GM21576 (cell line): Measurements from ENCODE around the gene LRIG1.

ENCODE experiments used
- ATAC-seq: cut with Tn5 transposase; IDR thresholded peaks from one replicate; pipeline ENCODE4 v1.9.1; 2021; ENCODE audit warnings: mild to moderate bottlenecking, moderate library complexity; ENCODE audit not compliant: unreplicated experiment

Gene LRIG1

GRCh38 chr3:66404903-66405700 is 95.7 kb downstream of the LRIG1 start:
- no peak for ATAC-seq

- ATAC-seq, result no peak
These were observed 96.6 kb downstream of the LRIG1 start for GRCh38 chr3:66404197-66404596.

- ATAC-seq, result no peak
These were observed 97.4 kb downstream of the LRIG1 start for GRCh38 chr3:66403323-66403990.

- no peak for ATAC-seq
These were observed 98.1 kb downstream of the LRIG1 start for GRCh38 chr3:66402596-66403290.

GRCh38 chr3:66401675-66402491 is 98.9 kb downstream of the LRIG1 start:
- ATAC-seq, result no peak

- ATAC-seq, result no peak
These were observed 99.7 kb downstream of the LRIG1 start for GRCh38 chr3:66401157-66401550.

GRCh38 chr3:66400411-66401156 is 100.2 kb downstream of the LRIG1 start:
- ATAC-seq, result no peak

GRCh38 chr3:66399529-66400232 is 101.1 kb downstream of the LRIG1 start:
- no peak for ATAC-seq

- ATAC-seq, result no peak
These were observed 102.4 kb downstream of the LRIG1 start for GRCh38 chr3:66398228-66399025.

- ATAC-seq, result no peak
These were observed 103.1 kb downstream of the LRIG1 start for GRCh38 chr3:66397745-66398144.

GRCh38 chr3:66396888-66397287 is 103.9 kb downstream of the LRIG1 start:
- no peak for ATAC-seq

GRCh38 chr3:66396161-66396760 is 104.6 kb downstream of the LRIG1 start:
- no peak for ATAC-seq

GRCh38 chr3:66395635-66396034 is 105.2 kb downstream of the LRIG1 start:
- no peak for ATAC-seq

GRCh38 chr3:66394753-66395249 is 106.0 kb downstream of the LRIG1 start:
- ATAC-seq, result no peak

GRCh38 chr3:66394019-66394752 is 106.6 kb downstream of the LRIG1 start:
- peak; percentile 92 for ATAC-seq

GRCh38 chr3:66393333-66394005 is 107.4 kb downstream of the LRIG1 start:
- ATAC-seq, result peak; percentile 11

GRCh38 chr3:66392966-66393332 is 107.9 kb downstream of the LRIG1 start:
- ATAC-seq, result no peak
